NCI-H2029 (cell line): Measurements from ENCODE around the gene IGLL5.

Source experiments
- DNase-seq: peaks from one replicate; lab custom pipeline; 2025; lab: John Stamatoyannopoulos, UW

IGLL5 gene

GRCh38 chr22:22927196-22927887 is 39.7 kb downstream of the IGLL5 start:
- no peak for DNase-seq

GRCh38 chr22:22927888-22928665 is 40.5 kb downstream of the IGLL5 start:
- no peak for DNase-seq

- no peak for DNase-seq
Observed at GRCh38 chr22:22928666-22929380, 41.2 kb downstream of the IGLL5 start.

- no peak for DNase-seq
Observed at GRCh38 chr22:22929381-22930221, 42.0 kb downstream of the IGLL5 start.

- no peak for DNase-seq
Observed at GRCh38 chr22:22930222-22930497, 42.5 kb downstream of the IGLL5 start.

GRCh38 chr22:22930571-22931556 is 43.2 kb downstream of the IGLL5 start:
- DNase-seq: no peak

GRCh38 chr22:22931557-22932270 is 44.1 kb downstream of the IGLL5 start:
- DNase-seq: no peak

GRCh38 chr22:22932512-22932941 is 44.9 kb downstream of the IGLL5 start:
- no peak for DNase-seq

GRCh38 chr22:22933100-22933806 is 45.6 kb downstream of the IGLL5 start:
- no peak for DNase-seq

- DNase-seq: no peak
Observed at GRCh38 chr22:22933807-22934542, 46.4 kb downstream of the IGLL5 start.

GRCh38 chr22:22934543-22935055 is 47.0 kb downstream of the IGLL5 start:
- DNase-seq: no peak

GRCh38 chr22:22935056-22935545 is 47.5 kb downstream of the IGLL5 start:
- no peak for DNase-seq

- no peak for DNase-seq
Observed at GRCh38 chr22:22935546-22936157, 48.0 kb downstream of the IGLL5 start.

GRCh38 chr22:22936180-22936914 is 48.7 kb downstream of the IGLL5 start:
- no peak for DNase-seq

GRCh38 chr22:22936915-22937656 is 49.5 kb downstream of the IGLL5 start:
- no peak for DNase-seq

GRCh38 chr22:22937894-22938480 is 50.4 kb downstream of the IGLL5 start:
- no peak for DNase-seq
